ENCODE data around the gene KRT35. TPM values are rescaled to one million over a fixed set of nuclear protein-coding genes. Genes with fewer than 3 reads are reported as not detected.

Gene KRT35
- not detected for total RNA-seq

DNA sequence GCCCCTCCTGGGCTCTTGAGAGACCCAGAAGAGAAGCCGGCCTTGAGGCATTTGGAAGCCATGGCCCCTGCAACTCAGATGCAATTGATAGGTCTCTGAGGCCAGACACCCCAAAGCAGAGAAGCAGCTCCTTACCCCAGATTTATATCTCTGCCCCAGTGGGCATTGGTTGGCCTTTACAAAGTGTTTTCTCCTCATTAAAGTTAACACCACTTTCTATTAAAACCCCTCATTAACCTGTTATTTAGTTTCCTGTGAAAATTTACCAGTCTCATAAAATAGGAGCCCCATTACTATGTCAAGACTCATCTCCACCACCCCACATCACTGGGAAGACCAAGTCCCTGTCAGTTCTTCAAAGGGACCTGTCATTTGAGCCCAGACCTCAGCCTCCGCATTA is at the start of gene KRT35:
TSS of gene KRT35 (minus strand) at position 116 of the 400 bp plus-strand sequence. CDS start at position 62, 54 bp downstream.
- no peak for DNase-seq (ENCODE audit: extremely low spot score in 2 of 2)
- no peaks in the 10 kb centered on the region for H3K27me3 ChIP-seq
- intact Hi-C loops (cut with DNase I) = no loop called here
- no peak within 1 kb of the TSS for H3K27ac ChIP-seq
- no peaks in the 10 kb centered on the region for H3K4me1 ChIP-seq
- no peaks in the 10 kb centered on the region for H3K9me3 ChIP-seq
- H3K36me3 ChIP-seq = no peaks in the 10 kb centered on the region
- TF ChIP-seq, protein P1, sequence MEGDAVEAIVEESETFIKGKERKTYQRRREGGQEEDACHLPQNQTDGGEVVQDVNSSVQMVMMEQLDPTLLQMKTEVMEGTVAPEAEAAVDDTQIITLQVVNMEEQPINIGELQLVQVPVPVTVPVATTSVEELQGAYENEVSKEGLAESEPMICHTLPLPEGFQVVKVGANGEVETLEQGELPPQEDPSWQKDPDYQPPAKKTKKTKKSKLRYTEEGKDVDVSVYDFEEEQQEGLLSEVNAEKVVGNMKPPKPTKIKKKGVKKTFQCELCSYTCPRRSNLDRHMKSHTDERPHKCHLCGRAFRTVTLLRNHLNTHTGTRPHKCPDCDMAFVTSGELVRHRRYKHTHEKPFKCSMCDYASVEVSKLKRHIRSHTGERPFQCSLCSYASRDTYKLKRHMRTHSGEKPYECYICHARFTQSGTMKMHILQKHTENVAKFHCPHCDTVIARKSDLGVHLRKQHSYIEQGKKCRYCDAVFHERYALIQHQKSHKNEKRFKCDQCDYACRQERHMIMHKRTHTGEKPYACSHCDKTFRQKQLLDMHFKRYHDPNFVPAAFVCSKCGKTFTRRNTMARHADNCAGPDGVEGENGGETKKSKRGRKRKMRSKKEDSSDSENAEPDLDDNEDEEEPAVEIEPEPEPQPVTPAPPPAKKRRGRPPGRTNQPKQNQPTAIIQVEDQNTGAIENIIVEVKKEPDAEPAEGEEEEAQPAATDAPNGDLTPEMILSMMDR (IDR thresholded peaks at IDR 0.05) = no peak
- no peak for TF ChIP-seq POLR2A (IDR thresholded peaks at IDR 0.05)
- TF ChIP-seq POLR2AphosphoS5 (IDR thresholded peaks at IDR 0.05; ENCODE audit: insufficient read depth in 1 of 2, low read depth in 1 of 2) = no peak
- H3K4me3 ChIP-seq = no peak within 1 kb of the TSS

DNA sequence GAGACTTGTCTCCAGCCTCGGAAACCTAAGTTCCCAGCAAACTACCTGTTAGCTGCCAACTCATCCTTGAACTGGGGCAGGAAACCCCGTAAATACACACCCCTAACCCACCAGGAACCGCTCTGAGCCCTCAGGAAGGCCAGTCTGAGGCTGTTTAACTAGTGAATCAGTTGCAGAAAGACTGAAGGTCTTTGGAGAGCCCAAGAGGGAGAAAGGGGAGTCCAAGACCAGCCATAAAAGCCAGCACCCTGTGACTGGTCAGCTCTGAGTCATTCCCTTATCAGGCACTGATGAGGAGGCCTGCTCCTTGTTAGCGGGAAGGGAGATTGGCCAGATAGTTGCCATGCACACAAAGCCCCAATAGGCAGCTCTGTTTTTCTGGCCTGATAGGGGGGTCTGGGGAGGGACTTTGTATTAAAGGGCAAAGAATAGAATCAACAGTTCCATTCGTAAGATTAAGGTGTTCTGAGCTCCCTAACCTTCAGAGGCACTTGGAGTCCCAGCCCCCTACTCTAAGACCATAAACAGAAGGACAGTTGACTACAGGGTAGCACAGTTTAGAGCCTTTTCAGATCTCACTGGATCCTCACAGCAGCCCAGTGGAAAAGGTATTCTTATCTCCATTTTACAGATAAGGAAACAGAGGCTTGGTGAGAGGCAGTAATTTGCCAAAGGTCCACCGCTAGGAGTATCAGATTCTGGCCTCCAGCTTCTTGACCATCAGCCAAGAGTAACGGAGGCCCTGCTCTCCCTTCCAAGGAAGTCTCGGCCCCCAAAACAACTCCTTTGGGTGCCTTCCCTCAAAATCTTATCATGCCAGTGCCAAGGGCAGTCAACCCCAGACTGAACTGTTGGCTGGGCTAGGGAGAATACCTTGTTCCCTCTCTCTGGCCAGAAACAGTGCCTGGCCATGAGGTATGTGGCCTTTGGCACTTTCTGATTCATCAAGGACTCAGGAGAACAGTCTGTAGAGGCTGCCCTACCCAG is 49.4 kb upstream of the KRT35 start:
- peaks cover 0 to 1% of the 10 kb centered on the region in 2 donors for H3K36me3 ChIP-seq
- no peak for TF ChIP-seq POLR2AphosphoS5 (IDR thresholded peaks at IDR 0.05; ENCODE audit: insufficient read depth in 1 of 2, low read depth in 1 of 2)
- no peak for TF ChIP-seq POLR2A (IDR thresholded peaks at IDR 0.05)
- TF ChIP-seq, protein P1 (IDR thresholded peaks at IDR 0.05) = no peak
- no peak overlapping the region for H3K4me3 ChIP-seq
- intact Hi-C loops (cut with DNase I) = no loop called here
- H3K9me3 ChIP-seq = no peaks in the 10 kb centered on the region
- H3K27me3 ChIP-seq = no peaks in the 10 kb centered on the region
- H3K27ac ChIP-seq = peak overlapping the region; percentile 87
- peaks cover 34% of the 10 kb centered on the region for H3K4me1 ChIP-seq
- no peak for DNase-seq (ENCODE audit: extremely low spot score in 2 of 2)

DNA sequence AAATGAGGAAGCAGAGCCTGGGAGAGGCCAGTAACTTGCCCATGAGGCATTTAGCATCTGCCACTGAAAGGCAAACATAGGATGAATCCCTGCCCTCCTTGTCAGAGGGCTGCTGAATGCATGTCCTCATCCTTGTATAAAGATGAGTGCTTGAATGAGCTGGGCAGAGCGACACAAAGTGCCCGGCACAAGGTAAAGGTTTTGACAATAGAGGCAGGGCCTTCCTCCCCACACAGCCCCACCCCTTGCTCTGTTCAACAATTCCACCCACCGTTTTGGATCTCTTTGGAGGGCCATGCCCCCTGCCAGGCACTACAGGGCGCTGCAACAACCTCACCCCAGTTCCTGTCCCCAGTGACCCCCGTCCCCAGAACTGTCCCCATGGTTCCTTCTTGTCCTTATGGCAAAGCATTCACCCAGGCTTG is 48.6 kb upstream of the KRT35 start:
- TF ChIP-seq, protein P1 (IDR thresholded peaks at IDR 0.05) = no peak
- no peak for TF ChIP-seq POLR2AphosphoS5 (IDR thresholded peaks at IDR 0.05; ENCODE audit: insufficient read depth in 1 of 2, low read depth in 1 of 2)
- TF ChIP-seq POLR2A (IDR thresholded peaks at IDR 0.05) = no peak
- no peak for DNase-seq (ENCODE audit: extremely low spot score in 2 of 2)
- Histone ChIP-seq H3K4me3 (no peak overlapping the region), H3K27ac (peak overlapping the region; percentile 87), H3K9me3 (no peaks in the 10 kb centered on the region), H3K4me1 (peaks cover 41% of the 10 kb centered on the region), H3K36me3 (peaks cover 0 to 5% of the 10 kb centered on the region in 2 donors), H3K27me3 (no peaks in the 10 kb centered on the region)
- intact Hi-C loops (cut with DNase I) = no loop called here

- no peak for DNase-seq (ENCODE audit: extremely low spot score in 2 of 2)
- TF ChIP-seq POLR2A (IDR thresholded peaks at IDR 0.05) (no peak), POLR2AphosphoS5 (IDR thresholded peaks at IDR 0.05; ENCODE audit: insufficient read depth in 1 of 2, low read depth in 1 of 2) (no peak)
- TF ChIP-seq, protein P1 (IDR thresholded peaks at IDR 0.05) = no peak
- H3K4me3 ChIP-seq = no peak overlapping the region
- no peaks in the 10 kb centered on the region for H3K9me3 ChIP-seq
- H3K27me3 ChIP-seq = no peaks in the 10 kb centered on the region
- H3K4me1 ChIP-seq = peaks cover 47% of the 10 kb centered on the region
- peaks cover 0 to 5% of the 10 kb centered on the region in 2 donors for H3K36me3 ChIP-seq
- intact Hi-C loops (cut with DNase I) = no loop called here
- peak overlapping the region; percentile 87 for H3K27ac ChIP-seq
Observed at GRCh38 chr17:41528959-41529353, 48.0 kb upstream of the KRT35 start.
